Skin epidermis (tissue), 12 donors: ENCODE results near the gene ARMC10.
"Not testable (repeated sequence)": the region's sequence is repeated elsewhere in the genome, so short reads cannot be mapped to it uniquely, and the experiment has no call there.

Experiments
- H3K27ac ChIP-seq, 21 experiments: fragments of 200-600 bp; sonication (generic) in 11 of 21; one replicate each; pipeline ENCODE4 v1.5.0; 2020; ENCODE audit warnings: mild to moderate bottlenecking in 3 of 21, inconsistent platforms in 2 of 21, moderate library complexity in 2 of 21
- H3K4me3 ChIP-seq, 7 experiments: fragments of 200-600 bp; sonication (generic) in 2 of 7; one replicate each; pipeline ENCODE4 v1.5.0; 2020; ENCODE audit warnings: inconsistent platforms in 2 of 7, mild to moderate bottlenecking in 2 of 7, moderate library complexity in 1 of 7

Gene ARMC10

DNA sequence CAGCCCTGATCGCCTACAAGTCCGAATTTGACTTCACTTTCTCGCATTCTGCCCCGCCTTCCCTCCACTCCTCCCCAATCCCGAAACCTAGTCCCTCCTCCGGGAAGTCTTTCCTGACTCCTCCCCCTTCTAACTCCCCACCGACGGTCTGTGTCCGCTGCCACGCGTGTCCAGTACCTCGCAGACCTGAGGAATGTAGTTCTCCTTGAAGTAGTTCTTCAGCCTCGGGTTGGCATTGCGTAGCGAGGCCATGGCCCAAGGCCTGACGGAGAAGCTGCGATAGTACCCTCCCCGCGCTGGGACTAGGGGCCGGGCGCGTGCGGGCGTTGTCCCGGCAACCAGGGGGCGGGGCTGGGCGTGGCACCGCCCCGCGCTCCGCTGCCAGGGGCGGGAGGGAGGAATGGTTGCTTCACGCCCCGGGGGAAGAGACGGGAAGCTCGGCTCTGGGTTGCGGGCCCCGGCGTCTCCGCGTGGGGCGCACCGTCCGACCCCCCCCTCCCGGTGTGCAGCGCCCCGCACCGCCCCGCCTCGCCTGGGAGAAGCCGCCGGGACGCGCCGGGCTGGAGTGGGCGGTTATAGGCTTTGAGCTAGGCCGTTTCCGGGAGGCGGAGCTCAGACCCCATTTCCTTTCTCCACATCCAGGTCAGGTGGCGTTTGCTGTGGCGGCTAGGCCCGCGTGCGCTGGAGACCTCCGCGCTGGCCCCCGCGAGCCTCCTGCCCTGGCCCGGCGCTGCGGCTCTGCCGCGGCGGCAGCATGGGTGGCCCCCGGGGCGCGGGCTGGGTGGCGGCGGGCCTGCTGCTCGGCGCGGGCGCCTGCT, at the start of gene ARMC10, which contains the start of gene FBXL13:
Gene ARMC10, plus strand, starts transcription at position 622 of the 818 bp plus-strand sequence. Its CDS starts 133 bp downstream, at position 755.
Gene FBXL13, minus strand, starts transcription at position 278 of the 818 bp plus-strand sequence.
- peak within 1 kb of the TSS; percentile 62 to 85 (median 79) for H3K4me3 ChIP-seq
- peak within 1 kb of the TSS; percentile 80 to 95 (median 92) for H3K27ac ChIP-seq

DNA sequence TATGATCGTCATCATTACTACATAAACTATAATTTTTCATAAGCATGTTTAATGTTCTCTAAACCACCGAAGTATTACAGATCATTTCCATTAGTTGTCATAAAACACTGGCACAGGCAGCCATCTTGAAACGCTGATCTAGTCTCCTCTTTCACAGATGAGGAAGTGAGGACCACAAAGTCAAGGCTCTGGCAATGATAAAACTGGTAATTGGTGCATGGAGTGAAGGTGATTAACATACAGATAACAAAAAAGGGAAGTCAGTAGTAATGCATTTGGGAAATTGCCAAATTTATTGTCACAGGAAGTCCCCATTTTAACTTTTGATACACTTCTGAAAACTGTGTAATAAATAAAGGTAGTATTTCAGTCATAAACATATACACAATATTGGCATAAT, 49.6 kb upstream of the ARMC10 start:
- Histone ChIP-seq H3K27ac (no peak overlapping the region), H3K4me3 (no peak overlapping the region)

DNA sequence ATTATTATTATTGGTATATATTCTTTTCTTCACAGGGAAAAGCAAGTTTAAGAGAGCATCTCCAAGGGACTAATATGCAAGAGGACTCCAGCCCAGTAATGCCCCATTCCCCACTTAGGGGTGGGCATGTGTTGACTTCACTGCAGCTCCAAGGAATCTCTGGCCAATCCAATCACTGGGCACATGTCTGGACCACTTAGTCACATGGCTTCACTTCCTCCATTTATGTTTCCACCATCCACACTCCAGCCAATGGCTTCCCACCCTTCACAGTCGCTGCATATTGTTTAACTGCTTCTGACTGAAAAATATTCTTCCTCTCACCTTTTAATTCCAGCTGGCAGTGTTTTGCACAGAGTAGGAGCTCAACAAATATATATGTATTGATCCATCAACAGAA, 43.9 kb upstream of the ARMC10 start:
- Histone ChIP-seq H3K27ac (no peak overlapping the region), H3K4me3 (no peak overlapping the region)

DNA sequence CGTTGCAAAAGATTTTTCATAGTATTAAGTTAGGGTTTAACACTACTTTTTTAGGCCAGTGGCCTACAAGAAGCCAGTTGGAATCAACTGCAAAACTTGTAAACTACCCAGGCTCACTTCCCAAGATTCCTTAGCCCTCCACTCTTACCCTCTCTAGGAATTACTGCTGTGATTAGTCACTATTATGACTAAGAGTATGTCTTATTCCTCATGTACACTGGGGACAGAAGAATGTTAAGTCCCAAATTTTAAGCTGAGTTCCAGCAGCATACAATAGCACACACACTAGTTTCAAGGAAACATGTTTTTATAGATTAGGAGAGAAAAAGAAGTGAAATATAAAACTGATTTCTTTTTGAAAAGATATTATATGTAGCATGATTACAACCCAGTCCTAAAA, 43.2 kb upstream of the ARMC10 start:
- Histone ChIP-seq H3K4me3 (no peak overlapping the region), H3K27ac (no peak overlapping the region)

DNA sequence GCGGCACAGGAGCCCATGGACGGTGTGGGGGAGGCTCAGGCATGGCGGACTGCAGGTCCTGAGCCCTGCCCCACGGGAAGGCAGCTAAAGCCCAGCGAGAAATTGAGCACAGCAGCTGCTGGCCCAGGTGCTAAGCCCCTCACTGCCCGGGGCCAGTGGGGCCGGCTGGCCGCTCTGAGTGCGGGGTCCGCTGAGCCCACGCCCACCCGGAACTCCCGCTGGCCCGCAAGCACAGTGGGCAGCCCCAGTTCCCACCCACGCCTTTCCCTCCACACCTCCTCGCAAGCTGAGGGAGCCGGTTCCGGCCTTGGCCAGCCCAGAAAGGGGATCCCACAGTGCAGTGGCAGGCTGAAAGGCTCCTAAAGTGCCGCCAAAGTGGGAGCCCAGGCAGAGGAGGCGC, 40.6 kb upstream of the ARMC10 start:
- H3K27ac ChIP-seq, H3K4me3 ChIP-seq: not testable (repeated sequence)

DNA sequence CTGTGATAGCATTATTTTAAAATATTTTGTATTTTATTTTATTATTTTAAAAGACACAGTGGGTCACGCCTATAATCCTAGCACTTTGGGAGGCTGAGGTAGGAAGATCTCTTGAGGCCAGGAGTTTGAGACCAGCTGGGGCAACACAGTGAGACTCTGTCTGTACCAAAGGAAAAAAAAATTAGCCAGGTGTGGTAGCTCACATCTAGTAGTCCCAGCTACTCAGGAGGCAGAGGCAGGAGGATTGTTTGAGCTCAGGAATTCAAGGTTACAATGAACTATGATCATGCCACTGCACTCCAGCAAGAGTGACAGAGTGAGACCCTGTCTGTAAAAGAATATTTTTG, 37.5 kb upstream of the ARMC10 start:
- no peak overlapping the region for H3K27ac ChIP-seq
- H3K4me3 ChIP-seq = no peak overlapping the region

DNA sequence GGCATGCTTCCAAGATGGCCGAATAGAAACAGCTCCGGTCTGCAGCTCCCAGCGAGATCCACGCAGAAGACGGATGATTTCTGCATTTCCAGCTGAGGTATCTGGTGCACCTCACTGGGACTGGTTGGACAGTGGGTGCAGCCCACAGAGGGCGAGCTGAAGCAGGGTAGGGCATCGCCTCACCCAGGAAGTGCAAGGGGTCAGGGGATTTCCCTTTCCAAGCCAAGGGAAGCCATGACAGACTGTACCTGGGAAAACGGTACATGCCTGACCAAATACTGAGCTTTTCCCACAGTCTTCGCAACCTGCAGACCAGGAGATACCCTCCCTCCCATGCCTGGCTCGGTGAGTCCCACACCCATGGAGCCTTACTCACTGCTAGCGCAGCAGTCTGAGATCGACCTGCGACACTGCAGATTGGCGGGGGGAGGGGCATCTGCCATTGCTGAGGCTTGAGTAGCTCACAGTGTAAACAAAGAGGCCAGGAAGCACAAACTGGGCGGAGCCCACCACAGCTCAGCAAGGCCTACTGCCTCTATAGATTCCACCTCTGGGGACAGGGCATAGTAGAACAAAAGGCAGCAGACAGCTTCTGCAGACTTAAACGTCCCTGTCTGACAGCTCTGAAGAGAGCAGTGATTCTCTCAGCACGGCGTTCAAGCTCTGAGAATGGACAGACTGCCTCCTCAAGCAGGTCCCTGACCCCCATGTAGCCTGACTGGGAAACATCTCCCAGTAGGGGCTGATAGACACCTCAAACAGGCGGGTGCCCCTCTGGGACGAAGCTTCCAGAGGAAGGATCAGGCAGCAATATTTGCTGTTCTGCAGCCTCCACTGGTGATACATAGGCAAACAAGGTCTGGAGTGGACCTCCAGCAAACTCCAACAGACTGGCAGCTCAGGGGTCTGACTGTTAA, 36.9 kb upstream of the ARMC10 start:
- not testable (repeated sequence) for H3K4me3 ChIP-seq, H3K27ac ChIP-seq

DNA sequence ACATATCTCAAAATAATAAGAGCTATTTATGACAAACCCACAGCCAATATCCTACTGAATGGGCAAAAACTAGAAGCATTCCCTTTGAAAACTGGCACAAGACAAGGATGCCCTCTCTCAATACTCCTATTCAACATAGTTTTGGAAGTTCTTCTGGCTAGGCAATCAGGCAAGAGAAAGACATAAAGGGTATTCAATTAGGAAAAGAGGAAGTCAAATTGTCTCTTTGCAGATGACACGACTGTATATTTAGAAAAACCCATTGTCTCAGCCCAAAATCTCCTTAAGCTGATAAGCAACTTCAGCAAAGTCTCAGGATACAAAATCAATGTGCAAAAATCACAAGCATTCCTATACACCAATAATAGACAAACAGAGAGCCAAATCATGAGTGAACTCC, 33.1 kb upstream of the ARMC10 start:
- not testable (repeated sequence) for H3K27ac ChIP-seq, H3K4me3 ChIP-seq

DNA sequence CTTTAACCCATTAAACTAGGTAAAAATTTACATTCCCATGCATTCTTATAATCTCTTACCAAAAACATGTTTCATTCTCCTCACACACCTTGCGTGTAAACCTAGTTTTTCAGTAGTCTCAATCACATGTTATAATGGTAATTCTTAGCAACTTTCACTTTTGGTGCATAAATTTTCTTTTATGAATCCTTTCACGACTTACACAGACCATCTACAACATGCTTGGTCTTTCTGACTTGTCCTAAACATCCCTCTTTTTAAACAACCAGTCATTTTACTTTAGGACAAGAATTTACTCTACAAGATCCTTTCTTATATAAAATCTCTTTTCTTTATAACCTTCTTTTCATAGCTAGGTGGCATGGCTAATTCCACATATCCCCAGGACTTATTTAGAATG, 26.1 kb upstream of the ARMC10 start:
- H3K4me3 ChIP-seq = no peak overlapping the region

DNA sequence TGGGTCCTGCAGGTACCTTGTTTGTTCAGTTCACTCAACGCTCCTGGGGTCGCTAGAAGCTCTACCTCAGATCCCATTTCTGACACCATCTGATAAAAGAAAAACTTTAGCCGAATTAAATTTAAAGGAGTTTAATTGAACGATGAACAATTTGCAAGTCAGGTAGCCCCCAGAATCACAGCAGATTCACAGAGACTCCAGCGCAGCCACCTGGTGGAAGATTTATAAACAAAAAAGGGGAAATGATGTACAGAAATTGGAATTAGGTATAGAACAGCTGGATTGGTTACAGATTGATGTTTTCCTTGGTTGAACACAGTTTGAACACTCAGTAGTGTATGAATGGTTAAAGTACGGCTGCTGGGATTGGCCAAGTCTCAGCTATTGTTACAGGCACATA, 23.4 kb upstream of the ARMC10 start:
- Histone ChIP-seq H3K4me3 (no peak overlapping the region), H3K27ac (no peak overlapping the region)

More for the DNA sequence above, 26.1 kb upstream of the ARMC10 start:
- no peak overlapping the region for H3K27ac ChIP-seq

DNA sequence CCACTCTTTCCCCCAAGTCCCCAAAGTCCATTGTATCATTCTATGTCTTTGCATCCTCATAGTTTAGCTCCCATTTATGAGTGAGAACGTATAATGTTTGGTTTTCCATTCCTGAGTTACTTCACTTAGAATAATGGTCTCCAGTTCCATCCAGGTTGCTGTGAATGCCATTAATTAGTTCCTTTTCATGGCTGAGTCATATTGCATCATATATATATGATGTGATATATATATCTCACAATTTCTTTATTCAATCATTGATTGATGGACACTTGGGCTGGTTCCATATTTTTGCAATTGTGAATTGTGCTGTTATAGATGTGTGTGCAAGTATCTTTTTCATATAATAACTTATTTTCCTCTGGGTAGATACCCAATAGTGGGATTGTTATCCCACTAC, 18.9 kb upstream of the ARMC10 start:
- H3K27ac ChIP-seq, H3K4me3 ChIP-seq: not testable (repeated sequence)

DNA sequence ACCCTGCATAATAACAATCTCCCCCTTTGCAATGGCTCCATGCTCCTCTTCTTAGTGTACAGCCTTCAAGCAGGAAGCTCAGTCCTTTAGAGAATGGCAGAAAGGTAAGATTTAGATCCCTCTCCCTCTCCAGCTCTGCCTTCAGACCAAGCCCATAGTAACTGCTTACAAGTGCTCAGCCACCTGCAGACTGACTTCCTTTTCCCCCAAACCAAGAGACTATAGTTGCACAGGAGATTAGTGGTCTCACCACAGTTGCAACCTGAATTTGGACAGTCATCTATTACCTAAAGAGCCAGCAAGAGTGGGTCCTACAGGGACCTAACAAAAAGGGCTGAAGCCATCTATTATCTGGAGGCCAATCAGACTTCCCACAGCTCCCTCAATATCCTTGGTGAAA, 16.8 kb upstream of the ARMC10 start:
- Histone ChIP-seq H3K4me3 (no peak overlapping the region), H3K27ac (no peak overlapping the region)

DNA sequence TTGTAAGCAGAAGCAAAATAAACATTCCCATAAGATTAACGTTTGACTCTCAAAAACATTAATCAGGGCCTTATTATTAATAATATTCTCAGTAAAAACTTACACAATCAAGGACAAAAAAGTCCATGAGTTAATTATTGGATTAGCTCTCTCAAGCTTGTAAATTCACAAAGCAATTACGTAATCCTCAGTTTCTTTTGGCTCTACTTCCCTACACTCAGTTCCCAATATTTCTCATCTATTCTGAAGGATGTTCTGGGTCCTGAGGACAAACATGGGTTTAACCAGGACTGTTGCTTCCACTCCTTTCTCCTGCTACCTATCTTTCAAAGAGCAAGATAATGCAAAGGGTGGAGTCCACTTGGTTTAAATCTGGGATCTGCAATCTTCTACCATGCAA, 15.5 kb upstream of the ARMC10 start:
- H3K27ac ChIP-seq = no peak overlapping the region
- H3K4me3 ChIP-seq = no peak overlapping the region

DNA sequence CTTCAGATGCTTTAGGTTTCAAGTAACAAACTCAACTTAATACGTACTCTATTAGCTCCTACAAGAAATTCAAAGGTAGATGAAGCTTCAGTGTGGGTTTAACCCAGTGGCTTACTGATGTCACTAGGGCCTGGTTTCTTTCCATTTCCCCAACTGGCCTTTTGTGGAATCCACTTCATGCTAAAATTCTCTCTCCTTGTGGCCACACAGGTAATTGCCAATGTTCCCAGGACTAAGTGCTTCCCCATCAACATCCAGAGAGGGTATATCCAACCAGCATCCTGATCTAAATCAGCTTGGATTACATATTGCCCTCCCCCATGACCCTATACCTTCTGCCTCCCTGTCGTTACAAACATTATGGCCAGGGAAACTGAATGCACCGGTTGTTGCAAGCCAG, 11.0 kb upstream of the ARMC10 start:
- no peak overlapping the region for H3K4me3 ChIP-seq
- no peak overlapping the region for H3K27ac ChIP-seq

DNA sequence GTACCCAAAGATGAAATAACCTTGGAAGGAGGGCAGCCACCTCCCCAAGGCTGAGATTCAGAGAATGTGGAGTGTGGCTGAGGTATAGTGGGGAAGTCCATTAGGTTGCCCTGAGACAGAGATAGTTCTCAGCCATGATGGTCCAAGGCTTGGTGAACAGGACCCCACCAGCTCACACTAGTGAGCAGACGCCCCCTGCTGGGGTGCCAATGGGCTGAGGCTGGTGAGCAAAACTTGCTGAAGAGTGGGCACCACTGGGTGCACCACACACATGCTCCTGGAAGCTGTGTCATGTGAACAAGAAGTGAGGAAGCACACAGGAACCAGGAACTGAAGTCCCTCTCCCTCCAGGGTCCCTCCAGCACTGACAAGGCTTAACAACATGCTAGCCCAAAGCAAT, 9.3 kb upstream of the ARMC10 start:
- Histone ChIP-seq H3K27ac (no peak overlapping the region), H3K4me3 (no peak overlapping the region)

DNA sequence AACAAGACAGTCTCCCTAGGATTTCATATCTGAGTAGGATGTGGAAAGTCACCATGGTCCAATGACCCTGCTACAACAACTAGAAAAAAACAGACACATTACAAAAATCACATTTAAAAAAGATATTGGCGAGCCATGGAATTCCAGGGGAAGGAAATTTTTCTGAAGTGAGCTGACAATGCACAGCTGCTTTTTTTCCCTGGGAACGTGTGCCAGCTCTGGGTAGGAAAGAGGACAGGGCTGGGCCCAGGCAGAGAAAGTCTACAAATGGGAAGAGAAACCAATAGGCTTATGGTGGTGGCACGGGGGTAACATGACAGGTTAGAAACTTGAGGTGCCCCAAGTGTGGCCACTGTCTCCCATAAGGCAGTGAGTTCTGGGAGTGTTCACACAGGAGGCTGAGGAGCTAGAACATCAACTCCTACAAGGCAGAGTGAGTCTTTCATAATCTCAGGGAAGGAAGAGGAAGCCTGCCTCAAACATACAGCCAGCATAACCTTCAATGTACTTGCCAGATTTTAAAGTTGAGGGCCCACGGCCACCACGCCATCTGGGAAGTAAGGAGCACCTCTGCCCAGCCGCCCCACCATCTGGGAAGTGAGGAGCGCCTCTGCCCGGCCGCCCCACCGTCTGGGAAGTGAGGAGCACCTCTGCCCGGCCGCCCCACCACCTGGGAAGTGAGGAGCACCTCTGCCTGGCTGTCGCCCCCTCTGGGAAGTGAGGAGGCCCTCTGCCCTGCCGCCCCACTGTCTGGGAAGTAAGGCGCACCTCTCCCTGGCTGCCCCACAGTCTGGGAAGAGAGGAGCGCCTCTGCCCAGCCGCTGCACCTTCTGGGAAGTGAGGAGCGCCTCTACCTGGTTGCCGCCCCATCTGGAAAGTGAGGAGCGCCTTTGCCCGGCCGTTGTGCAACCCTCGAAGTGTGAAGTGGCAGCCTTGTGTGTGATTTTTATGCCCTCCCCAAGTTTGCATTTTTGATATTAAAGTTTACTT, 6.2 kb upstream of the ARMC10 start:
- no peak overlapping the region for H3K4me3 ChIP-seq
- no peak overlapping the region for H3K27ac ChIP-seq

DNA sequence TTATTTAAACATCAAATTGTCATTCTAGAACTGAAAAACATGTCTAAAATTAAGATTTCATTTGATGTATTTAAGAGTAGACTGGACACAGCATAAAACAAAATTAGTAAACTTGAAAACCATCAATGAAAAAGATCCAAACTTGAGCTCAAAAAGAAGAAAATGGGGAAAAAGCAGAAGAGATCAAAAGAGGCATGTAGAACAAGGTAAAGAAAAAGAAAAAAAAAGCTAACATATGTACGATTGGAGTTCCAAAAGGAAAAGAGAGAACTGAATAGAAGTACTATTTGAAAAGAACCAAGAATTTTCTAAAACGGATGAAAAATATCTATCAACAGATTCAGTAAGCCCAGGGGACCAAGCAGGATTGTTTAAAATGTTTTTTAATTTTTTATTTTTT, 3.9 kb upstream of the ARMC10 start:
- no peak overlapping the region for H3K27ac ChIP-seq
- no peak overlapping the region for H3K4me3 ChIP-seq

DNA sequence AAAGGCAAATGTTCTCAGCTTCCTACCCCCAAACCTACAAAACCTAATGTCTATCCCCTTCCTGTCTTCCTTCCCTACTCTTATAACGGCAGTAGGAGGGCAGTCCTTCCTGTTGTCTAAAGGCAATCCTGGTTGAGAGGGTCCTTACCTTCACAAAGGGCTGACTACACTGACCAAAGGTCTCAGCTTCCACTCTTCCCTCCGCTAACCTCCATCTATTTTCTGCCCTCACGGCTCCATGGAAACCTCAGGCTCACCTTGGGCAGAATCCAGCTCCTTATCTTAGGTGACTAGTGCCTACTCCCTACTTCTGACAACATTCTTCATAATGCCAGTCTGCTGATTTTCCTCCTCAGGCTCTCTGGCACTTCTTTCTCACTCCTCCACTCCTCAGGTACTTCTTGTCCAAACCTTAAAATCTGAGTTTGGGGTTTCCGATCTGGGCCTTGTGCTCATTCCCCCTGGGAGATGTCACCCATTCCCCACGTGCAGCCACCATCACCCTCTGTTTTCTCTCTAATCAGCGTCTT, 886 bp upstream of the ARMC10 start:
- Histone ChIP-seq H3K27ac (peak overlapping the region in 20 of 21 experiments; percentile 22 to 95 (median 91)), H3K4me3 (peak overlapping the region; percentile 62 to 85 (median 79))

DNA sequence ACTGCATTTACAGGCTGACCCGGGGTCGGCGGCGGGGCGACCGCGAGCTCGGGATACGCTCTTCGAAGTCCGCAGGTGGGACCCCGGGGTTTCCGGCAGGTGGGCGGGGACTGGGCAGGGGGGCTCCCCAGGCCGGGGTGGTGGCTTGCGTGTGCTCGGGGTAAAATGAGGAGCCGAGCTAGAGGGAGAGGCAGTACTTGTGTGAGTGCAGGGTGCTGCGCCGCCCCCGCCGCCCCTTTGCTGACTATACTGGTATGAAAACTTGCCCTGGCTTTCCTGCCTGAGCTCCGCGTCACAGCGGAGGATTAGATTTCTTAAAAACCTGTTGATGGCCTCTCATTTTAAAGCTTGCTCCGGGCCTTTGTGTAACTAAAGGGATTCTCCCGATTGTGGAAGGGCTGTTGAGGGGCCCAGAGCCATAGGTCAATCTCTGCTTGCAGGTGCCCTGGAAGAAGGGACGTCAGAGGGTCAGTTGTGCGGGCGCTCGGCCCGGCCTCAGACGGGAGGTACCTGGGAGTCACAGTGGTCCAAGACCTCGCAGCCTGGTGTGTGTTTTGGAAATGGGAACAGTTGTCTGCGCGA, 488 bp downstream of the ARMC10 start:
- peak overlapping the region; percentile 80 to 95 (median 92) for H3K27ac ChIP-seq

More for the DNA sequence above, 488 bp downstream of the ARMC10 start:
- peak overlapping the region; percentile 62 to 85 (median 79) for H3K4me3 ChIP-seq
